Smooth muscle cell (in vitro differentiated cells): Measurements from ENCODE around the gene ZC3H4. TPM values are rescaled to one million over a fixed set of nuclear protein-coding genes. Genes with fewer than 3 reads are reported as not detected.

Source experiments
- DNase-seq: peaks from one replicate; lab custom pipeline; 2025; ENCODE audit not compliant: unreplicated experiment; lab: John Stamatoyannopoulos, UW
- H2AFZ ChIP-seq: fragments of 200-600 bp; sonication (generic); 2 replicates; pipeline ENCODE4 v1.6.0; 2016; ENCODE audit warnings: antibody characterized with exemption, low read depth, mild to moderate bottlenecking
- H3F3A ChIP-seq: fragments of 200-600 bp; sonication (generic); 2 replicates; pipeline ENCODE4 v1.6.0; 2017; ENCODE audit warnings: antibody characterized with exemption, low read depth
- H3K27ac ChIP-seq: fragments of 200-600 bp; sonication (generic); 2 replicates; pipeline ENCODE4 v1.5.1; 2016; ENCODE audit warnings: low read depth, mild to moderate bottlenecking
- H3K27me3 ChIP-seq: fragments of 200-600 bp; sonication (generic); 2 replicates; pipeline ENCODE4 v1.6.1; 2016; ENCODE audit warnings: low read depth, mild to moderate bottlenecking
- H3K36me3 ChIP-seq: fragments of 200-600 bp; sonication (generic); 2 replicates; pipeline ENCODE4 v1.5.1; 2016; ENCODE audit warnings: low read depth
- H3K4me1 ChIP-seq: fragments of 200-600 bp; sonication (generic); 2 replicates; pipeline ENCODE4 v1.5.1; 2016; ENCODE audit warnings: low read depth
- H3K4me2 ChIP-seq: fragments of 200-600 bp; sonication (generic); 2 replicates; pipeline ENCODE4 v1.6.0; 2016; ENCODE audit warnings: mild to moderate bottlenecking
- H3K4me3 ChIP-seq: fragments of 200-600 bp; sonication (generic); 2 replicates; pipeline ENCODE4 v1.5.1; 2016; ENCODE audit warnings: mild to moderate bottlenecking
- H3K79me2 ChIP-seq: fragments of 200-600 bp; sonication (generic); 2 replicates; pipeline ENCODE4 v1.6.0; 2016; ENCODE audit warnings: low read depth, mild to moderate bottlenecking
- H3K9ac ChIP-seq: fragments of 200-600 bp; sonication (generic); 2 replicates; pipeline ENCODE4 v1.6.0; 2016; ENCODE audit warnings: low read depth
- H3K9me3 ChIP-seq: fragments of 200-600 bp; sonication (generic); replicated peaks from 2 replicates; pipeline ENCODE4 v1.5.1; 2016; ENCODE audit warnings: low read depth
- H4K20me1 ChIP-seq: fragments of 200-600 bp; sonication (generic); 2 replicates; pipeline ENCODE4 v1.6.0; 2016; ENCODE audit warnings: low read depth
- WGBS: methylation state at CpG from one replicate; pipeline ENCODE4 v1.1.7; 2016; ENCODE audit warnings: low lambda C conversion rate; 5-methylcytosine and 5-hydroxymethylcytosine counted together
- polyA plus RNA-seq: library from polyadenylated mRNA; unstranded; fragments of >200 nt; fragmentation: Nextera tagmentation; extraction: Ambion mirVana; gene quantifications from 2 replicates; pipeline ENCODE4 v1.2.1, GENCODE V29; 2016
- total RNA-seq: library from RNA; depleted of rRNA; stranded (reverse); fragments of >200 nt; gene quantifications from 2 replicates; pipeline ENCODE4 v1.2.3, GENCODE V29; 2014
- TF ChIP-seq, protein P1 (sequence below): fragments of 200-600 bp; sonication (generic); IDR thresholded peaks from 2 replicates; pipeline ENCODE4 v1.5.1; 2017; ENCODE audit warnings: borderline replicate concordance, mild to moderate bottlenecking, antibody characterized with exemption; ENCODE audit not compliant: insufficient read depth, poor library complexity, severe bottlenecking

ZC3H4 gene
- total and polyA plus RNA-seq, 2 experiments from 2014 or later = 1.9 to 9.3 TPM

DNA sequence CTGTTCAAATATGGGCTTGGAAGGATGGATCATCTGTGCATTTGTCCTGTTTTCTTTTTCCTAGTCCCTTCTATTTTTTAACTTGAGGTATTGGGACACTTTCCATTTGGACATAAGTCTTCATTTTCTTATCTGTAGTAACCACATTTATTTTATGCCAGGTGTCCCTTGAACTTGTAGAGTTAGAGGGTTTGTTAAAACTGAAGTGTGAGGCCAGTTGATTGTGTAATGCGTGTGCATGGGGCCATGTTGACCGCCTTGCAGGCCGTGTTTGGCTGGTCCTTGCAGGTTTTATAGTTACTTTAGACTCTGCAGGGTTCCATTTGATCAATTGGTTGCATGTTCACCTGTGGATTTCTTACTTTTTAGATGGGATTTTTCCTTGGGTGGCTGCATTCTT lies 38.1 kb upstream of the ZC3H4 start:
- H3K9me3 ChIP-seq = no peaks in the 10 kb centered on the region
- 92% methylated on average over 3 of the region's 3 CpGs for WGBS
- H4K20me1 ChIP-seq = peaks cover 19% of the 10 kb centered on the region
- H3K4me1 ChIP-seq = peaks cover 2% of the 10 kb centered on the region
- peaks cover 26% of the 10 kb centered on the region for H3K79me2 ChIP-seq
- no peak overlapping the region for H2AFZ ChIP-seq
- H3F3A ChIP-seq = peaks cover 1% of the 10 kb centered on the region
- no peak for DNase-seq
- peaks cover 7% of the 10 kb centered on the region for H3K36me3 ChIP-seq
- TF ChIP-seq, protein P1, sequence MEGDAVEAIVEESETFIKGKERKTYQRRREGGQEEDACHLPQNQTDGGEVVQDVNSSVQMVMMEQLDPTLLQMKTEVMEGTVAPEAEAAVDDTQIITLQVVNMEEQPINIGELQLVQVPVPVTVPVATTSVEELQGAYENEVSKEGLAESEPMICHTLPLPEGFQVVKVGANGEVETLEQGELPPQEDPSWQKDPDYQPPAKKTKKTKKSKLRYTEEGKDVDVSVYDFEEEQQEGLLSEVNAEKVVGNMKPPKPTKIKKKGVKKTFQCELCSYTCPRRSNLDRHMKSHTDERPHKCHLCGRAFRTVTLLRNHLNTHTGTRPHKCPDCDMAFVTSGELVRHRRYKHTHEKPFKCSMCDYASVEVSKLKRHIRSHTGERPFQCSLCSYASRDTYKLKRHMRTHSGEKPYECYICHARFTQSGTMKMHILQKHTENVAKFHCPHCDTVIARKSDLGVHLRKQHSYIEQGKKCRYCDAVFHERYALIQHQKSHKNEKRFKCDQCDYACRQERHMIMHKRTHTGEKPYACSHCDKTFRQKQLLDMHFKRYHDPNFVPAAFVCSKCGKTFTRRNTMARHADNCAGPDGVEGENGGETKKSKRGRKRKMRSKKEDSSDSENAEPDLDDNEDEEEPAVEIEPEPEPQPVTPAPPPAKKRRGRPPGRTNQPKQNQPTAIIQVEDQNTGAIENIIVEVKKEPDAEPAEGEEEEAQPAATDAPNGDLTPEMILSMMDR = no peak
- no peak overlapping the region for H3K4me3 ChIP-seq
- H3K27ac ChIP-seq = no peak overlapping the region
- H3K4me2 ChIP-seq = no peak overlapping the region
- no peaks in the 10 kb centered on the region for H3K27me3 ChIP-seq
- H3K9ac ChIP-seq = no peak overlapping the region

GRCh38 chr19:47146920-47147319 lies 33.3 kb upstream of the ZC3H4 start:
- H3K4me3 ChIP-seq = no peak overlapping the region
- no peak overlapping the region for H2AFZ ChIP-seq
- H3K9ac ChIP-seq = no peak overlapping the region
- H4K20me1 ChIP-seq = peaks cover 32% of the 10 kb centered on the region
- TF ChIP-seq, protein P1 = no peak
- no peak overlapping the region for H3K27ac ChIP-seq
- H3K9me3 ChIP-seq = no peaks in the 10 kb centered on the region
- peaks cover 7% of the 10 kb centered on the region for H3K36me3 ChIP-seq
- no peaks in the 10 kb centered on the region for H3K4me1 ChIP-seq
- no peaks in the 10 kb centered on the region for H3K27me3 ChIP-seq
- no peak for DNase-seq
- peaks cover 53% of the 10 kb centered on the region for H3K79me2 ChIP-seq
- peaks cover 1% of the 10 kb centered on the region for H3F3A ChIP-seq
- no peak overlapping the region for H3K4me2 ChIP-seq
- 99% methylated on average over 2 of the region's 2 CpGs for WGBS

DNA sequence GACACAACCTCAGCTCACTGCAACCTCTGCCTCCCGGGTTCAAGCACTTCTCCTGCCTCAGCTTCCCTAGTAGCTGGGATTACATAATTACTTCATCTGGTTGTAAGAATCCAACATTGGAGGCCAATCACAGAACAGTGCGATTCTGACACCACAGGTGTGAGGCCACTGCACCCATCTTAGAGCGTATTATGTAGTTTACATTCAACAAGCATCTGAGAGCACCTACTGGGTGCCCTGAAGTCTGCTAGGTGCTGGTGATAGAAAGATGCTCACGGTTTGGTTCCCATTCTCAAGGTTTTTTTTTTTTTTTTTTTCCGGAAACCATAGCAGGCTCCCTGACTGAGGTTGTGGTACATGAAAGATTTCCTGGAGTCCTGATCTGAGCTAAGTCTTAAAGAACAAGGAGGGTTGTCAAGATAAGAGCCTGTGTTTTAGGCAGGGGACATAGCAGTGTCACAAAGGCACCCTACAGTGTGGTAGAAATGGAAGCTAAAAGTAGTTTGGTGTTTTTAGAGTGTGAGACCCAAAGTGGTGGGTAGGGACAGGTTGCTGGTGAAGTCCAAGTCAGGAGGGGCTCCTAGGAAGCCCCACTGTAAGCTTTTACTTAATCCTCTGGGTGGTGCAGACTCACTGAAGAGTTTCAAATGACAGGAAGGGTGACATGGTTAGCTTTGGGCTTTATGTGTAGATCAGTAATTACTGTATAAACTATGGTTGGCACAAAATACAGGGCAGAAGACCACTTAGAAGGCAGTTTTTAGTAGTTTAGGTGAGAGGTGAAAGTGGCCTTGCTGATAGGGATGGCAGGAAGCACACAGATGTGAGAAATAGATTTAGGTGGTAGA lies 32.3 kb upstream of the ZC3H4 start:
- WGBS = 93% methylated on average over 5 of the region's 5 CpGs
- Histone ChIP-seq H3K27me3 (no peaks in the 10 kb centered on the region), H3K27ac (no peak overlapping the region), H3K9me3 (no peaks in the 10 kb centered on the region), H3K36me3 (peaks cover 6% of the 10 kb centered on the region), H3K79me2 (peaks cover 54% of the 10 kb centered on the region), H2AFZ (no peak overlapping the region), H3K9ac (no peak overlapping the region), H3K4me2 (no peak overlapping the region), H3K4me1 (no peaks in the 10 kb centered on the region), H4K20me1 (peaks cover 39% of the 10 kb centered on the region), H3K4me3 (no peak overlapping the region), H3F3A (peaks cover 4% of the 10 kb centered on the region)
- TF ChIP-seq, protein P1 = no peak
- DNase-seq = no peak

GRCh38 chr19:47144630-47145029 lies 31.1 kb upstream of the ZC3H4 start:
- peaks cover 49% of the 10 kb centered on the region for H4K20me1 ChIP-seq
- 97% methylated on average over 13 of the region's 13 CpGs for WGBS

More at GRCh38 chr19:47144630-47145029, 31.1 kb upstream of the ZC3H4 start:
- Histone ChIP-seq H3K4me1 (no peaks in the 10 kb centered on the region), H3K9me3 (no peaks in the 10 kb centered on the region), H3K4me3 (no peak overlapping the region), H3K27me3 (no peaks in the 10 kb centered on the region), H2AFZ (no peak overlapping the region), H3F3A (peaks cover 4% of the 10 kb centered on the region), H3K4me2 (no peak overlapping the region), H3K36me3 (no peaks in the 10 kb centered on the region), H3K79me2 (peaks cover 57% of the 10 kb centered on the region), H3K9ac (no peak overlapping the region), H3K27ac (no peak overlapping the region)
- DNase-seq = no peak
- TF ChIP-seq, protein P1 = no peak
